CD4-positive, alpha-beta T cell treated with Interleukin-10 for 1 hour (primary cell): ENCODE data around the gene GPRIN2.

Experiments used
- DNase-seq: peaks from one replicate; pipeline ENCODE4 v3.0.0-alpha.2; 2020

GPRIN2 gene

DNA sequence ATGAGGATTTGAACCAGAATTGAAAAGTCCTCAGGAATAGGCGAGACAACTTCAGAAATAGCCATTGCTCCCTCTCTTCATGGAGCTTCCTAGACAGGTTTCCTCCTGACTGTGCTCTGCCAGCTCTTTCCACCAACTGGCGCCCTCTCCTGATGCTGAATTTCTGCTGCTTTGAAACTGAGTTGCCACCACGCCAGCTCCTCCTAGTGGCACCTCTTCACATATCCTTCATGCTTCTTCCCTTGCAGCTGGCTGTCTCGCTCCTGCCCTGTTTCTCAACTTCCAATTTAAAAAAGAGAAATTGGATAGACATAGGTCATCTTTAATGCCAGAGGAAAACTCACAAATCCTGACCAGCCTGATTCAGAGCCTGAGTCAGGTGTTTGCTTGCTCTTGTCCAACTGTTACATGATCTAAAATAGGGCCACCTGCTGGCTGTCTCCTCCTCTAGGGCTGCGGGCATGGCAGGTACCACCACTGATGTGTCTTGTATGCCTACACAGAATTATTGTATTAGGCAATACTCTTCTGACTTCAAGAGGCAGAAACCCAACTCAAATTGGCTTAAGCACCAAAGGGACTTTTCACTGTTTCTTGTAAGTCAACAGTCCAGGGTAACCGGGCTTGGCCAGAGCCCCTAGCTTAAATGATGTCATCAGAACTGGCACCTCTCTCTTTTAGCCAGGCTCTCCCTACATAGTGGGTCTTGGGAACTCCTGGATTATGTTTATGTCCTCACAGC is 9.3 kb upstream of the GPRIN2 start:
- peak; percentile 53 for DNase-seq

DNA sequence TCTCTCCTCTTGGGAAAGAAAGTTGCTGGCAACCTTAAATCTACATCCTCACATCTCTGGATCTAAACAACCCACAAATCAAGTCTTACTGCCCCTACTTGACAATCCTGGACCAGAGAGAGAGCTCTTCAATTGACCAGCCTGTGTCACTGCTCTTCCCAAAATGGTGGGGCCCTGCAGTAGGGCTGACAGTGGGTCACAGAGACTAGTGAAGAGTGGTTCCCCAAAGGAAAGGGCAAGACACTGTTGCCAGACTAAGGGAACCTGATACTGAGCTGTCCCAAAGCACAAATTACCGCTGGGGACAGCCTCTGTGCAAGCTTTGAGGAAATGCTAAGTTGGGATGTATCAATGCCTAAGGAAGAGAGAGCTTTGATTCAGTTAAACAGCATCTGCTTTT is 4.5 kb upstream of the GPRIN2 start:
- DNase-seq, result no peak

DNA sequence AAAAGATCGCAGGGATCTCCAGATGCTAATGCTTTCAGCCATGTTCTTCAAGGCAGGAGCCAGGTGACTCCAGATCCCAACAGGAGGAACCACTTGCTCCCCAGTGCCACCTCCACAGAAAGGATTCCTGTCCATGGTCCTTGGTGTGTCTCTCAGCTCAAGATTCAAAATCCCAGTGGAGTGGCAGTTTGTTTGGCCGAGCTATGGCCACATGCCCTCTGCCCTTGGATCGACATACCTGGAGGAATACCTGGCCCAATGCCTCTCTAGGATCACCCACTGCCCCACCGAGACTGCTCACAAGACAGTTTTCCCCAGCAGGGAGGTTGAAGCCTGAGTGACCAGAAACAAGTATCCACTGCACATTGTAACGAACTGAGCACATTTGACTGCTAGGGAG is 3.9 kb upstream of the GPRIN2 start:
- no peak for DNase-seq

DNA sequence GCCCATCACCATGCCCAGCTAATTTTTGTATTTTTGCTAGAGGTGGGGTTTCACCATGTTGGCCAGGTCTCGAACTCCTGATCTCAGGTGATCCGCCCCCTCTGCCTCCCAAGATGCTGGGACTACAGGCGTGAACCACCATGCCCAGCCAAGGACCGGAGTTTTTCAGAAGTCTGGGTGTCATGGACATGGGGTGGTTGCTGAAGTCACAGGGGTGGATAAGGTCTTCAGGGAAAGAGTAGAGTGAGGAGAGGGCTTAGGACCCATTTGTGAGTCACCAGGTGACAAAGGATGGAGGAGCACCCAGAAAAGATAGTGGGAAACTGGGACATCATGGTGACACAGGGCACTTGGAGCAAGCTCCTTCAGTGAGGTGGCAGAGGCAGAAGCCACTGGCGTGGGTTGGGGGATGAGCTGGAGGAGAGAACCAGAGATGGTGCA is 2.8 kb upstream of the GPRIN2 start:
- no peak for DNase-seq

DNA sequence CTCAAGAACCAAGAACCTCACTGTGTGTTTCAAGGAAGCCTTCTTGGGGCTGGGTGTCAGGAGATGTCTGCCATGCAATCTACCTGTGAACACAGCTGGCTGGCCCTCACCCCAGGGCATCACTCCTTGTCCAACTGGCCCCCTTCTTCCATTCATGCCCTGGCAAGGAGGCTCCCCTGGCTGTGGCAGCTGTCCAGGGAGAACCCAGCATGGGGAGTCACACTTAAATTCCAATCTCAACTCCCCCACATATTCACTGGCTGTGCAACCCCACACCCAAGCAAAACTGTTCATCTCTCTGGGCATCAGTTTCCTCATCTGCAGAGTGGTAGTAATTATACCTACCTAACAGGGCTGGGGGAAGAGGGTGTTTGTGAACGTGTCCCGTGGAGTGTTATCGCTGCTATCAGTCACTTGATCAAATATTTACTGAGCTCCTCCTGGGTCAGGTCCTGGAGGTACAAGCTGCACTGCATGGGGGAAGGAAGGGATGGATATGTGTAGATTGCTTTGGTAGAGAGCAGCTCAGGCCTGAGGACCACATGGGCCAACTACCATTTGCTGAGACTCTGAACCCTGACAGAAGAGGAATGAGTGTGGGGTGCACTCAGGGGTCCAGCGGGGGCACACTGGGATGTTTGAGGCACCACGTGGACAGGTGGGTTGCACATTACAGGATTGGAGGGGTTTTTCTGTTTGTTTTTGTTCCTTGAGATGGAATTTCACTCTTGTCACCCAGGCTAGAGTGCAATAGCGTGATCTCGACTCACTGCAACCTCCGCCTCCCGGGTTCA is 2.1 kb upstream of the GPRIN2 start:
- DNase-seq, result no peak

DNA sequence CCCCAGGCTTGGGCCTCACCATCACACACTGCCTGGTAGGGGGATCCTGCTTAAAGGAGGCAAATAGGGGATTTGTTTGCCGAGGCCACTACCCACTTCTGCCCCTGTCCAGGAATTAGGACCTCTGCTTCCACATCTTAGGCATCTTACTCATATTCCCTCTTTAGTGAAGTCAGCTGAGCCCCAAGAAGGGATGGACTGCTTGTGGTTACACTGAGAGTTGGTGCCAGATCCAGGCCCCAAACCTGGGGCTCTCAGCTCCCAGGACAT is 1.6 kb upstream of the GPRIN2 start:
- DNase-seq, result no peak

DNA sequence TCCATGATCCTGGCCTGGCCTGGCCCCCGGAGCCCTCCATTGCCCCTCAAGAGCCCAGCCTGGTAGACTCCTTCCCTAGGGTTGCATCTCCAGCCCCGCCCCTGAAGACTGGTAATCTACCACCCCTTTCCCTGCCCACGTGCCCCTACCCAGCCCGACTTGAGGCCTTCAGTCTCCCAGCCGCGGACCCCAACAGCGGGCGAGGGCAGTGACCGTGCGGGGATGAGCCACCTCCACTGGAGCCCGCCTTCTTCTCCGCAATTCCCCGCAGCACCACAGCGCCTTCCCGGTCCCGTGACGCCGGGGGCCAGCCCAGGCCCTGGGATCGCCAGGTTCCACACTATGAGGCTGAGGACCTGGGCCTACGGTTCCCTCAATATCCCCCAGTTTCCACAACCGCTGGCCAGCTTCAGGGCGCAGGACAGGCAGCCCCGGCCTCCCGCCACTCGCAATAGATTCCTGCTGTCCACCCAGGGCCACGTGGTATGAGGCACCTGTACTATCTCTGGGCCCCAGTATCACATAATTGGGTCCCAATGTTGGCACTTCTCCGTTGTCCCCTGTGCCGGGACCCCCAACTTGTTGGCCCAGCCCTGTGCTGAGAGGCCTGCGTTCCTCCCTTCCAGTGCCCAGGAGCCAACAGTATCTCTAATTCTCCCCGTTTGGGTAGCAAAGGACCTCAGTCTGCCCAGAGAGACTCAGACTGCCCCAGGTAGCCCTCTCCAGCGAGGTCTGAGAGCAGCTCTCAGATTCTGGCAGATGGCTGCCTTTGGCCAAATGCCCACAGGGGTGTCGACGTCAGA is 1.1 kb upstream of the GPRIN2 start:
- DNase-seq, result peak; percentile 0

DNA sequence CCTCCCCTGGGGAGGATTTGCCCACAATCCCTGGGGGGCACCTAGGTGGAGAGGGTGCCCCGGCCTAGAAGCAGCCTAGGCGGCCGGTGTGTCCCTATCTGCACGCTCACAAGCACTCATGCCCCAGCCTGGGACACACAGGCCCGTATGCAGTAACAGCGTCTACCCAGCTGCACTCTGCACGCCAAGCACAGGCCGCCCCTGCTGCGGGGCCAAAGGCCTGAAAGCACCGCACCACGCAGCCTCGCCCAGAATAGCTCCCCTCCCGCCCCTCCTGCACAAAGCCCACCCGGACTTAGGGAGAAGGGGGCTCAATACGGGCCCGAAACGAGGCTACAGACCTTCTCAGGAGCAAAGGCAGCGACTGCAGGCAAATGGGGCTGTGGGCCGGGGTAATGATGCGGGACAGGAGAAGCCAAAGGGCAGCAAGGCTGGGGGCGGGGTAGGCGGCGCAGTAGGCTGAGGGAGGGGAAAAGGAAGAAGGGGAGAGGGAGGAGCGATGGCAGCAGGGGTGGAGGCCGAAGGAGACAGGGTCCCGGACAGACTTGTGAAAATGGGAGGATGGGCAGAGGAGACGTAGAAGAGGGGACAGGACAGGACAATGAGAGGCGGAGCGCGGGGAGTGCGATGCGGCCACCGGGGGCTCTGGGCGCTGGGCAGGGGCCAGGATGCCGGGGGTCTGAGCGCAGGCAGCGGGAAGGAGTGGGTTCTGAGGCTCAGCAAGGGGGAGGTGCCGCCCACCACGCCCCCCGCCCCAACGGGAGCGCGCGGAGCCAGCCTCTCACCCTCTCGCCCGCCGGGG is 544 bp downstream of the GPRIN2 start:
- no peak for DNase-seq

DNA sequence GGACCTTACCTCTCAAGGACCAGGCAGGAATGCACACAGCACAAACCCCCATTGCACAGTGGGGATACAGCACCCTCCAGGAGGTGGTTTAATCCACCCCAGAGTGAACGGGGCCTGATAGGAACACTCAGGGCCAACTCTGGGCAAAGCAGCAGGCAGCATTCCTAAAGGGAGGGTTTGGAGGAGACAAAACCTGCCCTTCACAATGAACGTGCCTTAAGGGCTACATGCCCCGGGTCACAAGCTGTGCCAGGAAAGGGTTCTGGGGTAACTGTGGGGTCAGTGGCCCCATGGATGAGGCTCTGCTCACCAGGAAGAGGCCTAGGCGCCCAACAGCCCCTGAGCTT is 1.1 kb downstream of the GPRIN2 start:
- DNase-seq, result no peak

DNA sequence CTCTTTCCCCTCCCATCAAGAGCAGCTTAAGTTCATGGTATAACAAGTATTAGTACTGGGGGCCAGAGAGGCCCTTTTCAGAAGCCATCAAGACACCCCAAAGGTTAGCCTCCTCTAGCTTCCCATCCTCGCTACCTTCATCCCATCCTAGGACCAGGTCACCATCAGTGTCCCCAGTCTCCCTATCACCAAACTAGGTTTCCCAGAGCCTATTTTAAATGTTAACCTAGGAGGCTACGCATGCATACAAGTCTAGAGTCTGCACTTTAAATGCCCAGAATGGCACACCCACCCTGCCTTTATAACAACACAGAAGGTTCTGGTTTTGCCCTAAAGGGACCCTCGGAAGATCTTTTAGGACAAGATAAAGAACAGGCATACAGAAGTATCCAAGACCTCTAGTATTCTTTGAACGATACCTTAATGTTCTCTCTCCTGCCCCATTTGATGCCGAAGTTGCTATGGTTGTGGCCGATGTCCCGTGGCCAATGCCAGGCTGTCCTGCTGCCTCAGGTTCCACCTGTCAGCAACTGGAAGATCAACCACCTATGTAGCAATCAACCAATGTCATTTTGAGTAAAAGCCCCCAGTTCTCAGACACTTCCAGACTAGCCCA is 2.2 kb downstream of the GPRIN2 start:
- DNase-seq, result no peak

DNA sequence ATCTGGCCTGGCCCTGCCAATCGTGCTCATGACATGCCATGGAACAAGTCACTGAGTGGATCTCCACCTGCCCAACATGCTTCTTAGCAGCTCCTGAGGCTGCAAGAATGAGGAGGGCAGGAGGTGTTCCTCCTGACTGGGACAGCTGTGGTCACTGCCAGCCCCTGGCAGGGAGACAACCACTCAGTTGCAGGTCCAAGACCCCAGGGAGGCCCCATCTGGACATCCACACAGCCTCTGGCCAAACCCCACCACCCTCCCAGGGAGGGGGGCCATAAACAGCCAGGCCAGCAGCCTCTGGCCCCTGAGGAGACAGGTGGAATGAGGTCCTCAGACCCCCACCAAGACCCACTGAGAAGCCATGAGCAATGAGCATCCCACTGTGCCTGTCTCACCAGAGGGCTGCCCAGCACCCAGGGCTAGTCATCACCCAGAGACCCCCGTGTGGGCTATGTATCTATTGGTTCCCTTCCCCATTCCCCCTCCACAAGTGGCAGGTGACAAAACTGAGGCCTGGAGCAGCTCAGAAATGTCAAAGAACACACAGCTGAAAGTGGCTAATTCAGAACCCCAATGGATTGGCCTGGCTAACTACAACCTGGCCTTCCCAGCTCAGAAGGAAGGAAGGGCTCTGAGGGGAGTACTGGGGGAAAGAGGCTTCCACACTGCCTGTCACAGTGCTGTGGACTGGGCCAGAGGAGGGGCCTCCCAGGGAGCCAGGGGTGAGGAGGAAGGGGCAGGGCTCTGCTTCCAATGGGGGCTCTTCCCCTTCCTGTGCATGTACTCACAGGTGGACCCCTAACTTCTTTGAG is 3.0 kb downstream of the GPRIN2 start:
- DNase-seq, result no peak

DNA sequence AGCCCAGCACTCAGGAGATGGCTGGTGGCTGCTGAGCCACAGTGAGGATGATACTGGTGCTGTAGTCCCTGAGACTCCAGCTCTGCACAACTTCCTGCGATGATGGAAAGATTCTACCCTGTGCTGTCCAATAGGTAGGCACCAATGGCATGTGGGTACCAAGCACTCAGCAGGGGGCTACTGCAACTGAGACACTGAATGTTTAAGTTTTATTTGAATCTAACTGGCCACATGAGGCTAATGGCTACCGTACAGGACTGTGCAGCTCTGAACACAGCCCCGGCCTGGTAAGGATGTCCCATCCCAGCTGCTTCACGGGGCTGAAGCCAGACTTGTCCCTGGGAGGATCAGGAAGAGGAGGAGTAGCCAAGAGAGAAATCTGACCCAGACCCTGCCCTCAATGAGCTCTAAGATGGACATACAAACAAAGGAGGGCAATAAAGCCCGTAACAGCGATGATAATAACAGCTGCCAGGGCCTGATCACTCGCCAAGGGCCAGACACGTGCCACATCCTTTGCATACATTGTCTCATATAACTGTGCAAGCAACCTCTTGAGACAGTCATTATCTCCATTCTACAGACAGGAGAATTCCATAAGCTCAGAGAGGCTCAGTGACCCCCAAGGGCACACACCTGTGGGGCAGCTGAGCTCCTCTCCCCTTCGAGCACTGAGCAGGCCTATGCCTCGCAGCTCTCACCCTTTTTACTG is 3.8 kb downstream of the GPRIN2 start:
- DNase-seq, result no peak

DNA sequence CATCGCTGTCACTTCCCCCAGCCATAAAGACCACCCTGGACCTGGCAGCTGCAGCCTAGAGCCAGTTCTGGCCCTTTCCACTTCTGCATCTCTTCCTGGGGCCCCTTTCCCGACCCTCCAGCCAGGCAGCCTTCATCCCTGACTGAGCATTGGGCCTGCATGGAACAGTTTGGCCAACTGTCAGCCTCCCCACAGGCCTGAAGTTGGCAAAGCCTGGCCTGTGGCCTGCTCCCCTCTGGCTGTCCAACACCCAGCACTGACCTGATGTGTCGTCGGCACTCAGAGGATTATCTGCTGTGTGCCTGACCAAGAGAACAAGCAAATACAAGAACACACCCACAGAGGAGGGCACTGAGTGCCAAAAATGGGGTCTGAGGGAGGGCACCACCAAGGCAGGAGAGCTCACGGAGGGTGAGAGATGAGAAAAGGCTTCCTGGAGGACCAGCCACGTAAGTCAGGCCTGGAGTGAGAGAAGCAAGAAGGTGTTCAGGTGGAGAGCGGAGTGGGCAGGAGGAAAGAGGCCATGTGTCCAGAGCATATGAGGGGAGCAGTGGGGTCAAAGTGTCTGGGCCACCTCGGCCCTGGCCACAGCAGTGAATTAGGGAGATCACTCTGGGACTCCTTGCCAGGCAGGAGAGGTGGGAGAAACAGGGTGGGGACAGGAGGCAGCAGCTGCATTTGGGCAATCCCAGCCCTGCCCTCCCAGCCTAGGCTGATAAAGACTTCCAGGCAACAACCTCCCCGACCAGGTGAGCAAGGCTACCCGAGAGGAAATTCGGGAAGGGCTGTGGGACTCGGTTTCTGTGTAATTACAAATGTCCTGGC is 4.5 kb downstream of the GPRIN2 start:
- DNase-seq, result no peak

DNA sequence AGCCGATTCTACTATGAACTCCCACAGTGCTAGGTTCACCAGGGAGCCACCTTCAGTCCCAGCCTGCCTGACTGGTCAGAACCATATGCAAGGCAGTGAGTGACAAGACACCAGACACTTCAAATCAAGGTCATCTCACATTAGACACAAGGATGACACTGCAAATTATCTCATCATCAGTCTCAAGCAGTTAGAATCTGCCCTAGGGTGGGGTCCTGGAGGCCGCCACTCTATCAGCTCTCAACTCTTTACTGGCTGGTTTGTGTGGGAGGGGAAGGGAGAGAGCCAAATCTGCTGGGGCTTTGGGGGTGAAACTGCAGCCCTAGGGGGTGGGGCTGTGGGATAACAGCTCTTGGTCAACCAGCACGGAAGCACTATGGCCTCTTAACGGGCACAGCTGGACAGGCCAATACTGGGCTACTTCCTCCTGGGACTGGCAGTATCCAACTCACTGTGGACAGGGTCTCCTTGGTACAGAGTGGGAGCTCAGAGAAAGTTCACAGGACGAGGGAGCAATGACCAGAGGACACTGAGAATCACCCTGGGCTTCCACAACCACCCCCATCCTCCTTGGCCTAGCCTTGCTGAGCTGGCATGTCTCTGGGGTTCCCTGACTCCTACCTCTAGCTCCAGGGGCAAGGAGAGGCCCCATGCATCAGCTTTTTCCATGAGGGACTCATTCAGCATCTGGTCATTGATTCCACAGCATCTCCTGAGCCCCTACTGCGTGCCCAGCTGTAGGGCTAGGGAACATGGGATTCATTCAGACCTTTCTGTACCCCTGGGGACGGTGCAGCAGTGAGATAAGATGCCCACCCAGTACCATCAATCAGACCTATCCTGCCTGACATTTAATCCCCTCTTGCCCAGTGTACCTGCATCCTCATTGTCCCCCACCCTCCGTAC is 5.4 kb downstream of the GPRIN2 start:
- no peak for DNase-seq

DNA sequence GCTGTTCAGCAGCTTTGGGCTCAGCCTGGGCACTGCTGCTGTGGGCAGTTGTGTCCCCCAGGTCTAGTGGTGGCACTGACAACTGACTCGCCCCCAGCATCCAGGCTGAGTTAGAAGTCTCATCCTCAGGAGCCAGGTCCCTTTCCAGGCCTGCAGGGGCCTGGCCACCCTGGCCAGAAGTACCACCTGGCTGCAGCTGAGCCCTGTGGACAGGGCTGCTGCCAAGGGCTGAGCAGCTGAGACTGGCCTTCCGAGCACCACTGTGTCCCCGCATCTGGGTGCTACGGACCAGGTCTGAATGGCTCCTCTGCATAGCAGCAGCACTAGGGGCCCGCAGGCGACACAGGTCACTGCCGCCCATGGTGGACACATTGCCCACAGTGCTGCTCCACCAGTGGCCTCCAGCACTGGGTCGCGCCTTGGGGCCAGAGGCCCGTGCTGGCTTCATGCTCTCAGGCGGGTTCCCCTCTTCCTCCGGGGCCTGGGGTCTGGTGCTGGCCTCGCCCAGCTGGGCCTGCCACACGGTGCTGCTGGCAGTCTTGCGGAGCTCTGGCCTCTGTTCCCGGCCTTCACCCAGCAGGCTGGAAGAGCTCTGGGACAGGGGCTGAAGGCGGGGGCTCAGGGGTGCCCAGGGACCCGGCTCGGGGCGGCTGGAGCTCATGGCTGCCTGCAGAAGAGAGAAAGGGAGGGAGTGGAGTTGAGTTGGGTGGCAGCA is 6.2 kb downstream of the GPRIN2 start:
- DNase-seq, result no peak

DNA sequence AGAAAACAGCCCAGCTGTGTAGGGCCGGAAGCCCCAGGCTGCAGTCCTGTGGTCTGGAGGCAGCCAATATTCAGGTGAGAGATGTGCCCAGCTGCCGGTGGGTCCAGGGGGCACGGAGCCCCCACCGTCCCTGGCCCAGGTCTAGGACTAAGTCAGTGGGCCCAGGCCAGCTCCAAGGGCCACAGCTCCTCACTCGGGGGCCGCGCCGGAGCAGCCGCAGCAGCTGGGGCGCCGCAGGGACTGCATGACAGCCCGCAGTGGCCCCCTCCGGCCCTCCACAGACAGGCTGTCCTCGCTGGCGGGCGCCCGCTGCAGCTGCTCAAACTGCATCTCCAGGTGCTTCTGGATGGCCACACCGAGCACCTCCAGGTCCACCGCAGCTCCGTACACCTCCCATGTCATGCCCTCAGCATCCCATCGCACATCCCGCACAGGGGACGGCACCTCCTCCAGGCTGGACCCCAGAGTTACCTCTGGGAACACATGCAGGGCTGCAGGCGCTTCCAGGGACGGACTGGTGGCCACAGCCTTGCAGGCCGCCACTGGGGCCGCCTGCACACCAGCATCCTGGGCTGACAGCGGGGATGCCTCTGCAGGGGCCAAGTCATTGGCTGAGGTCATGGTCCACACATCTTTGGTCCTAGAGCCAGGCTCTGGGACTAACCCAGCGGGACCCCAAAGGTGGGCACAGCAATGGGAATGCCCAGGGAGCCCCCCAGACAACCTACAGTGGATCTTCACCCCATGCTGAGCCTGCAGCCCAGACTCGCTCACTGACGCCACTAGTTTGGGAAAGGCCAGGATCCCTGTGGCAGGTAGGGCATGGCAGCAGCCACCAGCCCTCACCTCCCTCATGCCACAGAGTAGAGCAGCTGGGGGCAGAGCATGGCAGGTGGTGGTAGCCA is 7.0 kb downstream of the GPRIN2 start:
- no peak for DNase-seq

DNA sequence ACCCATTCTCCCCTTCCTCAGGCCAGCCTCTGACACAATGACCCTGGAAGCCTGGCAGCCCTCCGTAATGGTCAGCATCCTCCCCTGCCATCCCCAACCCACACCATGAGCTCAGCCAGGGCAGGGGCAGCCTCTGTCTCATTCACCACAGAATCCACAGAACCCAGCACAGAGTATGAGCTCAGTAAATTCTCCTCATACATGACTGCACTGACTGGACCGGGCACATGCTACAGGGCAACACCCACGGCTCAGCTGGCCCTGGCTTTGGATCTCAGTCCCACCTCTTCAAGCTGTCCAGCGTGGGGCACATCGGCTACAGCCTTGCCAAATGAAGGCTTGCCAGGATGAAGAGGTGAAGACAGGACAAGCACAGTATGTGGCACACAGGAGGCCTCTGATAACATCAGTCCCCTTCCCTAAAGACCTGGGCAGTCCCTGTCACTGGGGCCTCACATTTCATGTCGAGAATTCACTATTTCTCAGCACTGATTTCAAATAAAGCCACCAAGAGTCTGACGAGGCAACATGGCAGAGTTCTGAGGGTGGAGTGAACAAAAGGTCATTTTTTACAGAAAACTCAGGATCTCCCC is 7.9 kb downstream of the GPRIN2 start:
- DNase-seq, result no peak
